Measurements from ENCODE around the gene SND1. TPM values are rescaled to one million over a fixed set of nuclear protein-coding genes. Genes with fewer than 3 reads are reported as not detected.

SND1 gene
- total RNA-seq, 2 donors from 2014 or later, result 131 to 135 TPM

GRCh38 chr7:128030654-128031611 is 378.9 kb downstream of the SND1 start, which contains the start of gene LRRC4:
LRRC4 (minus strand) TSS chr7:128031437; CDS start chr7:128030640, 797 bp downstream.
- DNase-seq (ENCODE audit: low spot score), result no peak
- intact Hi-C loops (cut with DNase I), result no loop called here

- intact Hi-C loops (cut with DNase I), result no loop called here
- DNase-seq (ENCODE audit: low spot score), result no peak
Observed at GRCh38 chr7:128031901-128032604, 380.1 kb downstream of the SND1 start.

GRCh38 chr7:128032605-128033235 is 380.7 kb downstream of the SND1 start:
- intact Hi-C loops (cut with DNase I), result no loop called here
- no peak for DNase-seq (ENCODE audit: low spot score)

GRCh38 chr7:128033246-128033645 is 381.3 kb downstream of the SND1 start:
- intact Hi-C loops (cut with DNase I), result no loop called here
- DNase-seq (ENCODE audit: low spot score), result no peak

- intact Hi-C loops (cut with DNase I), result no loop called here
- no peak for DNase-seq (ENCODE audit: low spot score)
Observed at GRCh38 chr7:128034825-128035224, 382.8 kb downstream of the SND1 start.

GRCh38 chr7:128035712-128036111 is 383.7 kb downstream of the SND1 start:
- DNase-seq (ENCODE audit: low spot score), result no peak
- intact Hi-C loops (cut with DNase I), result no loop called here

- no peak for DNase-seq (ENCODE audit: low spot score)
- intact Hi-C loops (cut with DNase I), result no loop called here
Observed at GRCh38 chr7:128036226-128036940, 384.4 kb downstream of the SND1 start.

- DNase-seq (ENCODE audit: low spot score), result no peak
- intact Hi-C loops (cut with DNase I), result no loop called here
Observed at GRCh38 chr7:128037081-128037480, 385.1 kb downstream of the SND1 start.

GRCh38 chr7:128037880-128038619 is 386.1 kb downstream of the SND1 start:
- intact Hi-C loops (cut with DNase I), result no loop called here
- no peak for DNase-seq (ENCODE audit: low spot score)

GRCh38 chr7:128039544-128039953 is 387.6 kb downstream of the SND1 start:
- DNase-seq (ENCODE audit: low spot score), result no peak
- intact Hi-C loops (cut with DNase I), result no loop called here

- DNase-seq (ENCODE audit: low spot score), result no peak
- intact Hi-C loops (cut with DNase I), result no loop called here
Observed at GRCh38 chr7:128040205-128040604, 388.2 kb downstream of the SND1 start.

GRCh38 chr7:128041203-128041602 is 389.2 kb downstream of the SND1 start:
- intact Hi-C loops (cut with DNase I), result no loop called here
- no peak for DNase-seq (ENCODE audit: low spot score)

- intact Hi-C loops (cut with DNase I), result no loop called here
- no peak for DNase-seq (ENCODE audit: low spot score)
Observed at GRCh38 chr7:128042012-128042411, 390.0 kb downstream of the SND1 start.

GRCh38 chr7:128044064-128044463 is 392.1 kb downstream of the SND1 start:
- intact Hi-C loops (cut with DNase I), result no loop called here
- DNase-seq (ENCODE audit: low spot score), result no peak

GRCh38 chr7:128045158-128045557 is 393.2 kb downstream of the SND1 start:
- DNase-seq (ENCODE audit: low spot score), result no peak
- intact Hi-C loops (cut with DNase I), result no loop called here

- intact Hi-C loops (cut with DNase I), result no loop called here
- no peak for DNase-seq (ENCODE audit: low spot score)
Observed at GRCh38 chr7:128045766-128046165, 393.8 kb downstream of the SND1 start.

GRCh38 chr7:128052404-128052803 is 400.4 kb downstream of the SND1 start:
- intact Hi-C loops (cut with DNase I), result no loop called here

GRCh38 chr7:128053023-128053422 is 401.0 kb downstream of the SND1 start:
- DNase-seq (ENCODE audit: low spot score), result no peak
- intact Hi-C loops (cut with DNase I), result no loop called here

More at GRCh38 chr7:128052404-128052803, 400.4 kb downstream of the SND1 start:
- no peak for DNase-seq (ENCODE audit: low spot score)

GRCh38 chr7:128053991-128054390 is 402.0 kb downstream of the SND1 start:
- intact Hi-C loops (cut with DNase I), result no loop called here
- no peak for DNase-seq (ENCODE audit: low spot score)

Measured in posterior vena cava (tissue), 2 donors.